OCI-LY3 (cell line): Measurements from ENCODE around the gene NOTUM.

Experiments used
- EZH2phosphoT487 ChIP-seq: fragments of 200-600 bp; shearing (Covaris generic); IDR thresholded peaks from 2 replicates; pipeline ENCODE4 v1.6.1; 2018; ENCODE audit warnings: antibody characterized with exemption, mixed run types, low read depth
- TF ChIP-seq, protein P1 (sequence below): fragments of 200-600, 300-600 bp; sonication (generic); IDR thresholded peaks from 2 replicates; pipeline ENCODE4 v1.5.1; 2014; ENCODE audit warnings: antibody characterized with exemption, low read length, low read depth

DNA sequence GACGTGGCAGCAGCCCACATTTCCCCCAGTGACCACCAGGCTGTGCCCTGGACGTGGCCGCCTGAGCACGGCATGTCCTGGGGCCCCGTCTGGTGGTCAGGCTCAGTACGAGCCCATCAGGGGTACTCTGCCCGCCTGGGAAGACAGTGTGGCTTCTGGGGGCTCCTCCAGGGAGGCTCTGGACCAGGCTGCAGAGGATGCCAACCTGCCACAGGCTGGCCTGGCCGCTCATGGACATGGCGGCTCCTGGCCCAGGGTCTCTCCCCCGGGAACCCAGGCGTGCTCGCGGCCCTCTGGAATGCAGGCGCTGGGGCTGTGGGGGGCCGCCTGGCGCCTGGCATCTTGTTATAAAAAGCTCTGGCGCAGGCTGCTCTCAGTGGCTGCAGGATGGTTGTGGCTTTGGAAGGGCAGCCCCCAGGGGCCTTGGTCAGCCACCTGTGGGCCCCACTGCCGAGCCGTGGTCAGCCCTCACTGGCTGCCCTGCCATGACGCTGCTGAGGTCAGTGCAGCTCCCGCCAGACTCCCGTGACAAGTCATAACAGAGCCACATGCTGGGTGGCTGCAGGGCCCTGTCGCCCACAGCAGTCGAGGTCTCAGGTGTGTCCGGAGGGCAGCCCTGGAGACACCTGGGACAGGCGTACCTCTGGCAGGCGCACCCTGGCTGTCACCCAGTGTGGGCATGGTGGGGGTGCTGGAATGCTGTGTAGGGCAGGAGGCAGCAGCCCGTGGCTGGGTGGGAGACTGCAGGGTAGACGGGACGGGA lies 46.7 kb upstream of the NOTUM start:
- TF ChIP-seq, protein P1, sequence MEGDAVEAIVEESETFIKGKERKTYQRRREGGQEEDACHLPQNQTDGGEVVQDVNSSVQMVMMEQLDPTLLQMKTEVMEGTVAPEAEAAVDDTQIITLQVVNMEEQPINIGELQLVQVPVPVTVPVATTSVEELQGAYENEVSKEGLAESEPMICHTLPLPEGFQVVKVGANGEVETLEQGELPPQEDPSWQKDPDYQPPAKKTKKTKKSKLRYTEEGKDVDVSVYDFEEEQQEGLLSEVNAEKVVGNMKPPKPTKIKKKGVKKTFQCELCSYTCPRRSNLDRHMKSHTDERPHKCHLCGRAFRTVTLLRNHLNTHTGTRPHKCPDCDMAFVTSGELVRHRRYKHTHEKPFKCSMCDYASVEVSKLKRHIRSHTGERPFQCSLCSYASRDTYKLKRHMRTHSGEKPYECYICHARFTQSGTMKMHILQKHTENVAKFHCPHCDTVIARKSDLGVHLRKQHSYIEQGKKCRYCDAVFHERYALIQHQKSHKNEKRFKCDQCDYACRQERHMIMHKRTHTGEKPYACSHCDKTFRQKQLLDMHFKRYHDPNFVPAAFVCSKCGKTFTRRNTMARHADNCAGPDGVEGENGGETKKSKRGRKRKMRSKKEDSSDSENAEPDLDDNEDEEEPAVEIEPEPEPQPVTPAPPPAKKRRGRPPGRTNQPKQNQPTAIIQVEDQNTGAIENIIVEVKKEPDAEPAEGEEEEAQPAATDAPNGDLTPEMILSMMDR, result no peak
- no peak for TF ChIP-seq EZH2phosphoT487
